H1 (cell line): ENCODE results near the gene TCEA2. TPM values are rescaled to one million over a fixed set of nuclear protein-coding genes. Genes with fewer than 3 reads are reported as not detected.

Source experiments
- CTCF ChIA-PET: fragments of 300-600 bp; sonication (Branson Sonifier 250); formaldehyde crosslinking; loops from one replicate; lab custom pipeline; 2021; ENCODE audit not compliant: partially characterized antibody; lab: Charles Lee
- POLR2A ChIA-PET: fragments of 300-600 bp; sonication (Branson Sonifier 250); formaldehyde crosslinking; loops from one replicate; lab custom pipeline; 2021; ENCODE audit warnings: inconsistent platforms; ENCODE audit not compliant: partially characterized antibody; lab: Charles Lee
- DNase-seq, 2 experiments: peaks; one replicate each; pipeline versions ENCODE4 v3.0.0 to v3.0.0-alpha.2; 2010 to 2022; ENCODE audit warnings: low spot score in 2 of 2, low read depth in 1 of 2, mixed read lengths in 1 of 2
- FAIRE-seq: peaks from 2 replicates; lab custom pipeline; 2011; peaks lifted over from hg19 to GRCh38; lab: Jason Lieb, UNC
- H2AFZ ChIP-seq: 2 replicates; pipeline ENCODE4 v1.8.1; 2012; ENCODE audit warnings: low read length, inconsistent platforms
- H2AK5ac ChIP-seq: 2 replicates; pipeline ENCODE4 v1.6.1; 2013; ENCODE audit warnings: low read depth, low read length
- H2BK120ac ChIP-seq: replicated peaks from 2 replicates; pipeline ENCODE3; 2013; ENCODE audit warnings: low read depth, low read length, inconsistent platforms
- H2BK12ac ChIP-seq: 2 replicates; pipeline ENCODE4 v1.6.1; 2013; ENCODE audit warnings: low read depth, low read length
- H2BK15ac ChIP-seq: 2 replicates; pipeline ENCODE4 v1.6.1; 2013; ENCODE audit warnings: low read length
- H2BK20ac ChIP-seq: 2 replicates; pipeline ENCODE4 v1.6.1; 2013; ENCODE audit warnings: low read length
- H2BK5ac ChIP-seq: 2 replicates; pipeline ENCODE4 v1.6.1; 2013; ENCODE audit warnings: low read depth, low read length
- H3K14ac ChIP-seq: 2 replicates; pipeline ENCODE4 v1.6.1; 2013; ENCODE audit warnings: inconsistent platforms; ENCODE audit not compliant: insufficient read length
- H3K18ac ChIP-seq: 2 replicates; pipeline ENCODE4 v1.6.1; 2013; ENCODE audit warnings: low read length; ENCODE audit errors: extremely low read depth
- H3K23ac ChIP-seq: 2 replicates; pipeline ENCODE4 v1.6.1; 2013; ENCODE audit warnings: inconsistent platforms; ENCODE audit not compliant: insufficient read length
- H3K23me2 ChIP-seq: 2 replicates; pipeline ENCODE4 v1.6.1; 2013; ENCODE audit warnings: low read depth, low read length
- H3K27ac ChIP-seq: 2 replicates; pipeline ENCODE4 v1.6.1; 2011; ENCODE audit warnings: low read depth, low read length, inconsistent platforms
- H3K27me3 ChIP-seq, 4 experiments: replicated peaks in 1 of 4; 1 replicate in 1 of 4; 2 replicates in 3 of 4; pipeline versions ENCODE4 v1.6.1 to v1.8.1; 2011 to 2013; ENCODE audit warnings: low read length in 3 of 4, mild to moderate bottlenecking in 3 of 4, inconsistent platforms in 2 of 4, mixed read lengths in 2 of 4, moderate library complexity in 1 of 4; ENCODE audit not compliant: control insufficient read depth in 3 of 4, insufficient read depth in 3 of 4; ENCODE audit errors: extremely low read depth in 1 of 4
- H3K36me3 ChIP-seq, 4 experiments: 2 replicates each; pipeline versions ENCODE4 v1.6.1 to v1.8.1; 2011 to 2013; ENCODE audit warnings: mild to moderate bottlenecking in 4 of 4, low read length in 3 of 4, moderate library complexity in 2 of 4, control low read depth in 1 of 4, inconsistent platforms in 1 of 4; ENCODE audit not compliant: insufficient read depth in 4 of 4, control insufficient read depth in 2 of 4
- H3K4ac ChIP-seq: replicated peaks from 2 replicates; pipeline ENCODE3; 2013; ENCODE audit warnings: low read length, low read depth, mixed read lengths, inconsistent platforms; ENCODE audit not compliant: insufficient read length
- H3K4me1 ChIP-seq, 4 experiments: replicated peaks in 1 of 4; 1 replicate in 1 of 4; 2 replicates in 3 of 4; pipeline versions ENCODE4 v1.6.1 to v1.8.1; 2011 to 2013; ENCODE audit warnings: low read length in 3 of 4, inconsistent platforms in 2 of 4, mixed read lengths in 1 of 4; ENCODE audit not compliant: insufficient read depth in 4 of 4, control insufficient read depth in 3 of 4
- H3K4me2 ChIP-seq, 2 experiments: 2 replicates each; pipeline versions ENCODE4 v1.6.1 to v1.8.1; 2011 to 2013; ENCODE audit warnings: low read depth in 2 of 2, low read length in 2 of 2, control low read depth in 1 of 2, inconsistent platforms in 1 of 2, mild to moderate bottlenecking in 1 of 2; ENCODE audit not compliant: insufficient read depth in 1 of 2
- H3K4me3 ChIP-seq, 4 experiments: fragments of 200-600, 300-600 bp in 1 of 4; sonication (generic), shearing (Covaris generic), sonication (Bioruptor Twin) in 1 of 4; 2 replicates each; pipeline versions ENCODE4 v1.5.1 to v1.8.1; 2011 to 2016; ENCODE audit warnings: low read length in 4 of 4, low read depth in 3 of 4, control low read depth in 2 of 4, inconsistent platforms in 2 of 4, mild to moderate bottlenecking in 2 of 4, mixed read lengths in 1 of 4, moderate library complexity in 1 of 4; ENCODE audit not compliant: insufficient read depth in 2 of 4; ENCODE audit errors: extremely low read depth in 1 of 4
- H3K56ac ChIP-seq: replicated peaks from 2 replicates; pipeline ENCODE3; 2013; ENCODE audit warnings: low read depth, mild to moderate bottlenecking, mixed read lengths, low read length, inconsistent platforms; ENCODE audit not compliant: insufficient read length
- H3K79me1 ChIP-seq: 2 replicates; pipeline ENCODE4 v1.6.1; 2013; ENCODE audit warnings: low read depth, low read length, control low read depth
- H3K79me2 ChIP-seq, 2 experiments: 2 replicates each; pipeline versions ENCODE4 v1.6.1 to v1.8.1; 2012 to 2013; ENCODE audit warnings: low read length in 2 of 2, mild to moderate bottlenecking in 2 of 2, inconsistent platforms in 1 of 2; ENCODE audit not compliant: insufficient read depth in 2 of 2, control insufficient read depth in 1 of 2
- H3K9ac ChIP-seq, 4 experiments: replicated peaks in 1 of 4; 1 replicate in 1 of 4; 2 replicates in 3 of 4; pipeline versions ENCODE4 v1.6.1 to v1.8.1; 2011 to 2013; ENCODE audit warnings: low read depth in 3 of 4, low read length in 3 of 4, control low read depth in 2 of 4, mild to moderate bottlenecking in 2 of 4, moderate library complexity in 2 of 4, inconsistent platforms in 1 of 4; ENCODE audit errors: extremely low read depth in 1 of 4
- H3K9me3 ChIP-seq, 2 experiments: 2 replicates each; pipeline versions ENCODE4 v1.6.1 to v1.8.1; 2012 to 2013; ENCODE audit warnings: mild to moderate bottlenecking in 2 of 2, moderate library complexity in 2 of 2, control low read depth in 1 of 2, inconsistent platforms in 1 of 2, low read depth in 1 of 2, low read length in 1 of 2, mixed read lengths in 1 of 2; ENCODE audit not compliant: insufficient read depth in 2 of 2
- H4K20me1 ChIP-seq, 2 experiments: replicated peaks in 1 of 2; 2 replicates each; pipeline versions ENCODE3 to v1.8.1; 2011 to 2013; ENCODE audit warnings: inconsistent platforms in 2 of 2, low read length in 2 of 2, mild to moderate bottlenecking in 1 of 2; ENCODE audit not compliant: insufficient read depth in 2 of 2, control insufficient read depth in 1 of 2
- H4K5ac ChIP-seq: 2 replicates; pipeline ENCODE4 v1.6.1; 2013; ENCODE audit warnings: low read length, low read depth, mixed read lengths, inconsistent platforms; ENCODE audit not compliant: insufficient read length
- H4K8ac ChIP-seq: 2 replicates; pipeline ENCODE4 v1.8.0; 2013; ENCODE audit warnings: mild to moderate bottlenecking, moderate library complexity, low read length, inconsistent platforms; ENCODE audit not compliant: insufficient read depth; ENCODE audit errors: extremely low read depth
- H4K91ac ChIP-seq: replicated peaks from 2 replicates; pipeline ENCODE3; 2013; ENCODE audit warnings: low read length, mixed read lengths, inconsistent platforms; ENCODE audit not compliant: insufficient read length
- ASH2L ChIP-seq: fragments of 200-600, 300-600 bp; sonication (generic); IDR thresholded peaks from one replicate; pipeline ENCODE4 v1.7.1; 2017; ENCODE audit warnings: low read length
- BRCA1 ChIP-seq: IDR thresholded peaks from 2 replicates; pipeline ENCODE4 v1.6.1; 2012; ENCODE audit warnings: low read depth, low read length, improper control_type of control experiment
- CEBPB ChIP-seq: IDR thresholded peaks from 2 replicates; pipeline ENCODE4 v1.6.1; 2012; ENCODE audit warnings: low read depth, low read length
- FOSL1 ChIP-seq: IDR thresholded peaks from 2 replicates; pipeline ENCODE4 v1.6.1; 2011; ENCODE audit warnings: mild to moderate bottlenecking, low read depth, low read length, moderate library complexity; ENCODE audit not compliant: insufficient read depth
- JUND ChIP-seq: IDR thresholded peaks from 2 replicates; pipeline ENCODE4 v1.6.1; 2011; ENCODE audit warnings: mild to moderate bottlenecking, improper control_type of control experiment, low read length
- NRF1 ChIP-seq: IDR thresholded peaks from 2 replicates; pipeline ENCODE4 v1.6.1; 2011; ENCODE audit warnings: mild to moderate bottlenecking, low read depth, low read length, improper control_type of control experiment
- SAP30 ChIP-seq: fragments of 300-600 bp; sonication (generic); IDR thresholded peaks from 2 replicates; pipeline ENCODE4 v1.7.1; 2012; ENCODE audit warnings: low read length, moderate library complexity, mild to moderate bottlenecking, inconsistent platforms; ENCODE audit not compliant: insufficient read depth, insufficient replicate concordance
- SIX5 ChIP-seq: IDR thresholded peaks from 2 replicates; pipeline ENCODE4 v1.6.1; 2011; ENCODE audit warnings: mild to moderate bottlenecking, low read depth, low read length
- SUZ12 ChIP-seq: fragments of 200-600 bp; sonication (generic); IDR thresholded peaks from 2 replicates; pipeline ENCODE4 v1.6.1; 2012; ENCODE audit warnings: mild to moderate bottlenecking, inconsistent platforms, low read length, moderate library complexity, mixed read lengths
- TBP ChIP-seq: IDR thresholded peaks from 2 replicates; pipeline ENCODE4 v1.6.1; 2011; ENCODE audit warnings: low read depth, low read length, improper control_type of control experiment
- ZNF274 ChIP-seq: IDR thresholded peaks from 2 replicates; pipeline ENCODE4 v1.7.0; 2012; ENCODE audit warnings: low read length, borderline replicate concordance; ENCODE audit errors: extremely low read depth
- WGBS, 2 experiments: shearing (Covaris generic) in 1 of 2; methylation state at CpG; one replicate each; pipeline versions ENCODE4 v1.1.6 to v1.1.7; 2013 to 2015; ENCODE audit warnings: low lambda C conversion rate in 2 of 2, mixed read lengths in 2 of 2, inconsistent platforms in 1 of 2, low coverage in 1 of 2, missing lambda C conversion rate in 1 of 2; ENCODE audit not compliant: insufficient replicate concordance in 2 of 2, insufficient coverage in 1 of 2, insufficient read length in 1 of 2; ENCODE audit errors: extremely low coverage in 1 of 2, missing lambda C conversion rate in 1 of 2; 5-methylcytosine and 5-hydroxymethylcytosine counted together
- polyA plus RNA-seq, 7 experiments: library from polyadenylated mRNA; depleted of rRNA in 3 of 7; stranded (reverse) in 5 of 7; unstranded in 2 of 7; fragments of >200 nt in 5 of 7; fragments of 200-250 nt in 2 of 7; gene quantifications; 1 replicate in 5 of 7; 2 replicates in 1 of 7; 4 replicates in 1 of 7; pipeline versions ENCODE4 v1.2.1 to v1.2.3, GENCODE V29; 2011 to 2013; ENCODE audit warnings: missing spikeins in 2 of 7, mixed read lengths in 2 of 7
- total RNA-seq: library from RNA; stranded (reverse); fragmentation: NEBNext Ultra II Directional; extraction: Animal tissue kit (Norgen Biotek cat#: 25700); gene quantifications from 2 replicates; pipeline ENCODE4 v1.2.1, GENCODE V29; 2021

TCEA2 gene
- total and polyA plus RNA-seq, 2 of the 8 experiments (the other 6 are each of a cell fraction or from before 2014, with no cell fraction given) = 41.4 to 42.3 TPM

DNA sequence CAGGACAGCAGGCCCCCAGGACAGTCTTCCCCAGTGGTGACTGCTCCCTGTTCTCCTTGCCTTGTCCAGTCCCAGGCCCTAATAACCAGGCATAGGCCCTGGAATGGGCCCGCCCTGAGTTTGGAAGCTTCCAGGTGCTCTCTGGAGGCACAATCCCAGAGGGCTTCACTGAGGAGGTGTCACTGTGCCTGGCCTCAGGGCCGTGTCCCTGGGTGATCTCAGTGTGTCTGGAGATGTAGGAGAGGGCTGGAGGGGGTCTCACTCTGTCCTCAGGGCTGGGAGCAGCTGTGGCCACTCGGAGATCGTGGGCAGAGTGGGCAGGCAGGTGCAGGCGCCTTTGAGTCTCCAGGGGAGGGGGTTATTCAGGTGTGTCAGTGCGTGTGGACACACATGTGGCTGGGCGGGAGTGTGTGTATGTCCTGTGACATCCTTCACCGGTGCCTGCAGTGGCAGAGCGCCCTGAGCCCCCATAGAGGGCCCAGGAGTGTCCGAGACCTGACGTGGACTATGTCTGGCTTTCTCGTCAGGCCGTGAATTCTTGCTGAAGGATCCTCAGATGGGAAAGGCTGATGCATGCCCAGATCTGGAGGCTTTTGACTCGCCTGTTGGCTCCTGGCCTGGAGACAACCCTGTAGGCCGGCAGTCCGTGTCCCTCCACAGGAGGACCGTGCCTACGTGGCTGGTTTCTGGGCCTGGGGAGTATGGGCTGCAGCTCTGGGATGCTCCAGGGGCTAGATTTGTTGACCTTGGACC is 49.9 kb downstream of the TCEA2 start:
- Histone ChIP-seq H3K9ac (no peak overlapping the region), H4K5ac (no peak overlapping the region), H2BK12ac (no peak overlapping the region), H2BK120ac (no peak overlapping the region), H3K9me3 (no peaks in the 10 kb centered on the region), H3K27me3 (no peaks in the 10 kb centered on the region), H3K79me1 (no peaks in the 10 kb centered on the region), H3K23ac (no peak overlapping the region), H4K8ac (peak overlapping the region; percentile 68; the same call in 1 of the 2 replicates), H3K27ac (no peak overlapping the region), H3K14ac (no peak overlapping the region), H3K4ac (no peak overlapping the region), H3K36me3 (no peaks in the 10 kb centered on the region), H3K4me1 (no peaks in the 10 kb centered on the region), H3K79me2 (no peaks in the 10 kb centered on the region), H3K56ac (no peak overlapping the region), H4K91ac (peak overlapping the region; percentile 40), H3K4me3 (no peak overlapping the region), H2BK15ac (no peak overlapping the region), H4K20me1 (peaks cover 0 to 2% of the 10 kb centered on the region in 2 experiments), H3K4me2 (no peak overlapping the region), H2AFZ (no peak overlapping the region), H2BK5ac (no peak overlapping the region), H3K18ac (no peak overlapping the region), H3K23me2 (no peaks in the 10 kb centered on the region), H2AK5ac (0 out of 2 replicates have a peak overlapping the region, but pooled peaks have one; percentile 24), H2BK20ac (no peak overlapping the region)
- FAIRE-seq (no peak), DNase-seq (peak in 1 of 2 experiments; percentile 43)
- POLR2A ChIA-PET = no interaction called here
- 84% methylated on average over 18 of the region's 18 CpGs; no CpG with 5 or more reads in 1 of the 2 experiments for WGBS, 2 experiments
- CTCF ChIA-PET = interaction anchor here (1.0 to 10.1 kb wide), 4 partner anchors 13 to 71 kb away, joined by 3 to 144 read pairs (median 4); partner anchors contain the start of genes LKAAEAR1, OPRL1 and RGS19
- TF ChIP-seq SUZ12 (no peak), JUND (no peak), TBP (no peak), CEBPB (no peak), SIX5 (no peak), ZNF274 (no peak), FOSL1 (no peak), SAP30 (no peak), ASH2L (no peak), BRCA1 (no peak), NRF1 (no peak)
